ENCODE results near the gene RNASEL. TPM values are rescaled to one million over a fixed set of nuclear protein-coding genes. Genes with fewer than 3 reads are reported as not detected.

RNASEL gene
- total and polyA plus RNA-seq, 2 donors (not counting 3 experiments of a cell fraction or from before 2014, with no cell fraction given), result 0.59 to 1.9 TPM

DNA sequence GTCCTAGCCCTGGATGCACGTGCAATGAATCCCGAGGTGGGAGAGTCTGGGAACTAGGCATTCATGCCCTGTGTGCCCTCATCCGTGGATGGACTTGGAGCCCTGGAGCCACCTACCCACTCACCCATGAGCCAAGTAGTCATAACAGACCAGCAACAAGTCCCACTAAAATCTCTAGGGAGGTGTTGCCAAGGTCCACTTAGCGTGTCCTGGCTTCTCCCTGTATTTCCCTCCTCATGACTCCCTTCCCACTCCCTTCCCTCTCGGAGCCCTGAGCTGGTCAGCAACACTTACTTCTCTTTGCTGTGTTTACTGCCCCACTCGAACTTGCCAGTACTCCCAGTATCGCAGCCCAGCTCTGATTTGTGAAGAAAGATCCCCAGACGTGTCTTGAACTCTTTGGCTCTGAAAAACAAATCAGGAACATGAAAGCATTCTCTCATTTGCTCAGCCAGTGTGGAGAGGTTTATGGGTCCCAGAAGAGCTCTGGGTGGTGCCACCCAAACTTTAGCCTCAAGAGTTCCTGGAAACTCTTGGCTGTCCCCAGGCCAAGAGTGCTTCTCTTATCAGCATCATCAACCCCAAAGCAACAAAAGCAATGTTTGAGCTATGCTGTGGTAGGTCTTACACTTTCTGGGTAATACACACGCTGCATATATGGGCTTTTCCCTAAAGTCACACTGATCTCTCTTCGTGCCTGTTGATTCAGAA lies 14.0 kb upstream of the RNASEL start:
- Histone ChIP-seq H3K27me3 (ENCODE audit: control insufficient read depth in 2 of 2, insufficient read depth in 2 of 2, low read length in 2 of 2) (peaks cover 25 to 28% of the 10 kb centered on the region in 2 experiments), H3K9me3 (replicated peaks; ENCODE audit: control insufficient read depth, insufficient read depth, low read length) (no peaks in the 10 kb centered on the region), H3K4me2 (ENCODE audit: insufficient read depth, low read length) (no peak overlapping the region), H4K20me1 (replicated peaks; ENCODE audit: control insufficient read depth, extremely low read depth, insufficient read depth, low read length) (no peaks in the 10 kb centered on the region), H3K4me3 (replicated peaks in 1 of 3; ENCODE audit: insufficient read depth in 1 of 3, low read depth in 1 of 3, low read length in 3 of 3) (no peak overlapping the region), H3K9ac (replicated peaks; ENCODE audit: extremely low read depth, insufficient read depth, low read length) (no peak overlapping the region), H3K79me2 (ENCODE audit: control insufficient read depth, insufficient read depth, low read length) (no peaks in the 10 kb centered on the region), H3K9me1 (replicated peaks; ENCODE audit: control insufficient read depth, extremely low read depth, insufficient read depth, low read length) (no peaks in the 10 kb centered on the region), H2AFZ (ENCODE audit: low read depth, low read length) (no peak overlapping the region), H3K4me1 (ENCODE audit: control insufficient read depth, extremely low read depth, insufficient read depth, low read length) (no peaks in the 10 kb centered on the region), H3K27ac (ENCODE audit: insufficient read depth, low read depth, low read length) (no peak overlapping the region), H3K36me3 (ENCODE audit: control insufficient read depth in 2 of 2, extremely low read depth in 1 of 2, insufficient read depth in 2 of 2, low read length in 2 of 2) (no peaks in the 10 kb centered on the region)
- POLR2A ChIA-PET, result no interaction called here
- intact Hi-C loops (cut with micrococcal nuclease), result loop anchor here (5.0 kb wide), 1 partner anchor 211 kb away; the partner anchor contains the start of gene GLUL
- FAIRE-seq, result no peak
- DNase-seq (ENCODE audit: low read depth, low spot score), result no peak
- BruUV-seq (replicated peaks), result no TSS peak
- CTCF ChIA-PET, result interaction anchor here (1.5 to 18.9 kb wide), 3 partner anchors 8 to 182 kb away, joined by 4 to 891 read pairs (median 25); partner anchors contain the start of gene NPL
- TF ChIP-seq POLR2AphosphoS5 (IDR thresholded peaks at IDR 0.05; ENCODE audit: insufficient read depth, low read depth, low read length), result no peak
- TF ChIP-seq JUN (IDR thresholded peaks at IDR 0.05; ENCODE audit: borderline replicate concordance, insufficient read depth, insufficient read length, low read depth), result no peak
- TF ChIP-seq EZH2 (IDR thresholded peaks at IDR 0.05; ENCODE audit: borderline replicate concordance, low read depth, low read length, severe bottlenecking), result no peak
- TF ChIP-seq, protein P1, sequence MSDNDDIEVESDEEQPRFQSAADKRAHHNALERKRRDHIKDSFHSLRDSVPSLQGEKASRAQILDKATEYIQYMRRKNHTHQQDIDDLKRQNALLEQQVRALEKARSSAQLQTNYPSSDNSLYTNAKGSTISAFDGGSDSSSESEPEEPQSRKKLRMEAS (IDR thresholded peaks at IDR 0.05; ENCODE audit: insufficient read depth, insufficient read length), result no peak
- no peak for TF ChIP-seq MYC (IDR thresholded peaks at IDR 0.05; ENCODE audit: low read depth, low read length)
- TF ChIP-seq, protein P2, sequence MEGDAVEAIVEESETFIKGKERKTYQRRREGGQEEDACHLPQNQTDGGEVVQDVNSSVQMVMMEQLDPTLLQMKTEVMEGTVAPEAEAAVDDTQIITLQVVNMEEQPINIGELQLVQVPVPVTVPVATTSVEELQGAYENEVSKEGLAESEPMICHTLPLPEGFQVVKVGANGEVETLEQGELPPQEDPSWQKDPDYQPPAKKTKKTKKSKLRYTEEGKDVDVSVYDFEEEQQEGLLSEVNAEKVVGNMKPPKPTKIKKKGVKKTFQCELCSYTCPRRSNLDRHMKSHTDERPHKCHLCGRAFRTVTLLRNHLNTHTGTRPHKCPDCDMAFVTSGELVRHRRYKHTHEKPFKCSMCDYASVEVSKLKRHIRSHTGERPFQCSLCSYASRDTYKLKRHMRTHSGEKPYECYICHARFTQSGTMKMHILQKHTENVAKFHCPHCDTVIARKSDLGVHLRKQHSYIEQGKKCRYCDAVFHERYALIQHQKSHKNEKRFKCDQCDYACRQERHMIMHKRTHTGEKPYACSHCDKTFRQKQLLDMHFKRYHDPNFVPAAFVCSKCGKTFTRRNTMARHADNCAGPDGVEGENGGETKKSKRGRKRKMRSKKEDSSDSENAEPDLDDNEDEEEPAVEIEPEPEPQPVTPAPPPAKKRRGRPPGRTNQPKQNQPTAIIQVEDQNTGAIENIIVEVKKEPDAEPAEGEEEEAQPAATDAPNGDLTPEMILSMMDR (IDR thresholded peaks at IDR 0.05; ENCODE audit: extremely low read depth in 1 of 2, insufficient read depth in 1 of 2, low read depth in 1 of 2, low read length in 2 of 2), result no peak
- TF ChIP-seq POLR2A (IDR thresholded peaks at IDR 0.05; ENCODE audit: low read depth, low read length), result no peak
- TF ChIP-seq GATA2 (IDR thresholded peaks at IDR 0.05; ENCODE audit: insufficient read depth, insufficient read length, low read depth, low read length), result no peak
- TF ChIP-seq FOS (IDR thresholded peaks at IDR 0.05; ENCODE audit: borderline replicate concordance, insufficient read depth, low read length), result no peak
- dilution Hi-C loops (cut with MboI; ENCODE audit: extremely low pct_ligation_motif_present, low sequenced_read_pairs), result no loop called here
